ENCODE measurements around the gene MAP1LC3C. TPM values are rescaled to one million over a fixed set of nuclear protein-coding genes. Genes with fewer than 3 reads are reported as not detected.

The MAP1LC3C gene
- total and polyA plus RNA-seq, 2 donors (not counting 1 experiment from before 2014, with no cell fraction given) = not detected

GRCh38 chr1:241972703-241973369, 26.1 kb downstream of the MAP1LC3C start:
- Mint-ChIP-seq H3K27me3 (peaks cover 6% of the 10 kb centered on the region), H3K4me1 (no peaks in the 10 kb centered on the region), H3K9me3 (ENCODE audit: insufficient read depth) (no peaks in the 10 kb centered on the region), H3K27ac (no peak overlapping the region), H3K4me3 (no peak overlapping the region)
- no peaks in the 10 kb centered on the region for H3K9me3 ChIP-seq (ENCODE audit: control extremely low read depth in 1 of 3, control insufficient read depth in 2 of 3, insufficient read depth in 1 of 3, low read length in 2 of 3)
- H3K79me2 ChIP-seq (ENCODE audit: control insufficient read depth, insufficient read depth, low read length) = no peaks in the 10 kb centered on the region
- DNase-seq (no peak), ATAC-seq (ENCODE audit: low read depth) (no peak)
- no peaks in the 10 kb centered on the region for H3K4me1 ChIP-seq (ENCODE audit: control insufficient read depth in 2 of 2, insufficient read depth in 2 of 2, low read length in 2 of 2)
- no peak overlapping the region for H3K4me2 ChIP-seq (replicated peaks; ENCODE audit: low read depth, low read length, poor library complexity, severe bottlenecking)
- POLR2A ChIA-PET = no interaction called here
- no peak overlapping the region for H3K27ac ChIP-seq (ENCODE audit: low read length in 2 of 2)
- H3K9ac ChIP-seq (ENCODE audit: low read length) = no peak overlapping the region
- peaks cover 0 to 3% (median 0%) of the 10 kb centered on the region in 4 experiments for H3K27me3 ChIP-seq (replicated peaks in 1 of 4; ENCODE audit: control extremely low read depth in 1 of 4, control insufficient read depth in 3 of 4, insufficient read depth in 4 of 4, low read length in 3 of 4)
- WGBS (ENCODE audit: insufficient coverage) = 93% methylated on average over 5 of the region's 6 CpGs
- CTCF ChIA-PET = no interaction called here
- no peaks in the 10 kb centered on the region for H4K20me1 ChIP-seq (ENCODE audit: control insufficient read depth, insufficient read depth, low read length, poor library complexity, severe bottlenecking)
- H2AFZ ChIP-seq (ENCODE audit: insufficient read depth, low read depth, low read length, poor library complexity, severe bottlenecking) = no peak overlapping the region
- intact Hi-C loops (cut with micrococcal nuclease) = no loop called here
- TF ChIP-seq CTCF (IDR thresholded peaks at IDR 0.05) (no peak), EZH2 (IDR thresholded peaks at IDR 0.05; ENCODE audit: borderline replicate concordance, insufficient read depth, low read depth, low read length, poor library complexity, severe bottlenecking) (no peak)
- no peaks in the 10 kb centered on the region for H3K36me3 ChIP-seq (replicated peaks in 1 of 2; ENCODE audit: control extremely low read depth in 1 of 2, control insufficient read depth in 1 of 2, extremely low read depth in 1 of 2, insufficient read depth in 2 of 2, low read length in 1 of 2)
- H3K4me3 ChIP-seq (ENCODE audit: control extremely low read depth in 1 of 5, extremely low read depth in 1 of 5, insufficient read depth in 1 of 5, low read depth in 2 of 5, low read length in 4 of 5) = no peak overlapping the region

DNA sequence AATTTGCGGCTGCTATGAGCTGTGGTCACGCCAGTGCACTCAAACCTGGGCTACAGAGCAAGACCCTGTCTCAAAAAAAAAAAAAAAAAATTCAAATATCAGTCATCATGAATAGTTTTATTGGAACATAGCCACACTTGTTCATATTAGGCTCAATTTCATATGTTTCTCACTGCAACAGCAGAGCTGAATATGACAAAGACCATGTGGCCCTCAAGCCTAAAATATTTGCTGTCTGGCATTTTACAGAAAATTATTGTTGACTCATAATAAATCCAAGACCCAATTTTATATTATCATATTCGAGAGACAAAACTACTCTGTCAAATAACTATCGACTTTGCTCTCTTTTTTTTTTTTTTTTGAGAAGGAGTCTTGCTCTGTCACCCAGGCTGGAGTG, 30.3 kb downstream of the MAP1LC3C start:
- WGBS (ENCODE audit: insufficient coverage) = 90% methylated on average over 2 of the region's 4 CpGs
- H3K9me3 Mint-ChIP-seq (ENCODE audit: insufficient read depth) = no peaks in the 10 kb centered on the region
- ChIA-PET CTCF (no interaction called here), POLR2A (no interaction called here)
- no peak overlapping the region for H3K27ac Mint-ChIP-seq
- no peaks in the 10 kb centered on the region for H3K79me2 ChIP-seq (ENCODE audit: control insufficient read depth, insufficient read depth, low read length)
- intact Hi-C loops (cut with micrococcal nuclease) = no loop called here
- no peaks in the 10 kb centered on the region for H3K27me3 ChIP-seq (replicated peaks in 1 of 4; ENCODE audit: control extremely low read depth in 1 of 4, control insufficient read depth in 3 of 4, insufficient read depth in 4 of 4, low read length in 3 of 4)
- ATAC-seq (ENCODE audit: low read depth) (no peak), DNase-seq (no peak)
- no peak for TF ChIP-seq EZH2 (IDR thresholded peaks at IDR 0.05; ENCODE audit: borderline replicate concordance, insufficient read depth, low read depth, low read length, poor library complexity, severe bottlenecking)
- no peak for TF ChIP-seq CTCF (IDR thresholded peaks at IDR 0.05)
- H3K9ac ChIP-seq (ENCODE audit: low read length) = no peak overlapping the region
- no peak overlapping the region for H3K4me2 ChIP-seq (replicated peaks; ENCODE audit: low read depth, low read length, poor library complexity, severe bottlenecking)
- no peaks in the 10 kb centered on the region for H3K4me1 ChIP-seq (ENCODE audit: control insufficient read depth in 2 of 2, insufficient read depth in 2 of 2, low read length in 2 of 2)
- H3K4me1 Mint-ChIP-seq = no peaks in the 10 kb centered on the region
- H3K4me3 ChIP-seq (ENCODE audit: control extremely low read depth in 1 of 5, extremely low read depth in 1 of 5, insufficient read depth in 1 of 5, low read depth in 2 of 5, low read length in 4 of 5) = no peak overlapping the region
- no peaks in the 10 kb centered on the region for H3K36me3 ChIP-seq (replicated peaks in 1 of 2; ENCODE audit: control extremely low read depth in 1 of 2, control insufficient read depth in 1 of 2, extremely low read depth in 1 of 2, insufficient read depth in 2 of 2, low read length in 1 of 2)
- no peak overlapping the region for H3K27ac ChIP-seq (ENCODE audit: low read length in 2 of 2)
- no peak overlapping the region for H3K4me3 Mint-ChIP-seq
- H2AFZ ChIP-seq (ENCODE audit: insufficient read depth, low read depth, low read length, poor library complexity, severe bottlenecking) = no peak overlapping the region
- H3K9me3 ChIP-seq (ENCODE audit: control extremely low read depth in 1 of 3, control insufficient read depth in 2 of 3, insufficient read depth in 1 of 3, low read length in 2 of 3) = no peaks in the 10 kb centered on the region
- no peaks in the 10 kb centered on the region for H4K20me1 ChIP-seq (ENCODE audit: control insufficient read depth, insufficient read depth, low read length, poor library complexity, severe bottlenecking)
- H3K27me3 Mint-ChIP-seq = peaks cover 3% of the 10 kb centered on the region
